NCI-H524 treated with DMSO at 0.1 percent for 48 hours (cell line): Measurements from ENCODE around the gene ZNF184.
"Not testable (repeated sequence)": the region's sequence is repeated elsewhere in the genome, so short reads cannot be mapped to it uniquely, and the experiment has no call there.

Experiments used
- DNase-seq: peaks from one replicate; lab custom pipeline; 2025; lab: John Stamatoyannopoulos, UW

Gene ZNF184

GRCh38 chr6:27424851-27425250 is 48.1 kb downstream of the ZNF184 start:
- not testable (repeated sequence) for DNase-seq

- DNase-seq, result no peak
Observed at GRCh38 chr6:27422651-27423332, 50.1 kb downstream of the ZNF184 start.

GRCh38 chr6:27419363-27419762 is 53.5 kb downstream of the ZNF184 start:
- no peak for DNase-seq

- DNase-seq, result no peak
Observed at GRCh38 chr6:27415898-27416297, 57.0 kb downstream of the ZNF184 start.

GRCh38 chr6:27414996-27415395 is 57.9 kb downstream of the ZNF184 start:
- DNase-seq, result no peak

GRCh38 chr6:27414300-27414699 is 58.6 kb downstream of the ZNF184 start:
- DNase-seq, result no peak

- DNase-seq, result no peak
Observed at GRCh38 chr6:27407153-27407814, 65.6 kb downstream of the ZNF184 start.

- DNase-seq, result no peak
Observed at GRCh38 chr6:27406085-27406484, 66.8 kb downstream of the ZNF184 start.

GRCh38 chr6:27400877-27401642 is 71.8 kb downstream of the ZNF184 start:
- no peak for DNase-seq
